Activated T-cell treated with anti-CD3 and anti-CD28 coated beads, Interleukin-2, amount 50 U/mL, for 4 hours (primary cell): ENCODE data around the gene KCNN4. TPM values are rescaled to one million over a fixed set of nuclear protein-coding genes. Genes with fewer than 3 reads are reported as not detected.
A peak's percentile ranks its signal among the peaks of the same experiment; 100 is the strongest.
"Not testable (repeated sequence)": the region's sequence is repeated elsewhere in the genome, so short reads cannot be mapped to it uniquely, and the experiment has no call there.

Experiments
- ATAC-seq, 2 donors: fragments of 200-7000 bp; cut with Tn5 transposase; one replicate each; pipeline ENCODE4 v1.10.0; 2021
- DNase-seq: peaks from one replicate; pipeline ENCODE4 v3.0.0-alpha.2; 2020
- H3K27me3 Mint-ChIP-seq: one replicate; pipeline ENCODE4 v1.8.0; 2021; ENCODE audit warnings: low read depth, mixed read lengths
- H3K36me3 Mint-ChIP-seq: one replicate; pipeline ENCODE4 v1.8.0; 2022; ENCODE audit warnings: mixed read lengths; ENCODE audit not compliant: insufficient read depth
- H3K4me1 Mint-ChIP-seq: one replicate; pipeline ENCODE4 v1.8.0; 2021; ENCODE audit warnings: low read depth, mixed read lengths
- H3K4me3 Mint-ChIP-seq: one replicate; pipeline ENCODE4 v1.8.0; 2021; ENCODE audit warnings: mild to moderate bottlenecking, moderate library complexity, mixed read lengths
- H3K9me3 Mint-ChIP-seq: one replicate; pipeline ENCODE4 v1.8.0; 2021; ENCODE audit warnings: mixed read lengths
- total RNA-seq, 3 donors: library from RNA; stranded (reverse); gene quantifications; one replicate each; pipeline ENCODE4 v1.2.1, GENCODE V29; 2021

KCNN4 gene
- total RNA-seq, 3 donors from 2014 or later = 90.6 to 123 (median 94.7) TPM

- H3K27me3 Mint-ChIP-seq = peaks cover 3% of the 10 kb centered on the region
Observed at GRCh38 chr19:43809762-43810696, 29.3 kb upstream of the KCNN4 start.

DNA sequence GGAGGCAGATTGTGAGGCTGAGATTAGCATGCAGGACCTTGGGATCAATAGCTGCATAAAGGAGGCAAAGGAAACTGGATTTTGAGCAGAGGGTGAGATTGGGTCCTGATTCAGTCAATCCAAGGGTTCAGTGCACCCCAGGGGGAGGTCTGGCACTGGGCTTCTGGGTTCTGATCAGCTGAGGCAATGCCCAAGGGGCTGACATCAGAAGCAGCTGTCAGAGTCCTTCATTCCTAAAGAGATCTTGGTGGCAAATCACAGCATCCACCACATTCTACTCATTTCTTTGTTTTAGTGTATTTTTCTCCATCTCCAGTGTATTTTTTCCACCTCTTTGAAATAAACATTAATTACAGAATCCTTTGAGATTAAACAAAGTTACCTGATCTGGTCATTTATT is 26.9 kb upstream of the KCNN4 start:
- no peaks in the 10 kb centered on the region for H3K27me3 Mint-ChIP-seq
- no peak for DNase-seq
- ATAC-seq = no peak
- no peaks in the 10 kb centered on the region for H3K9me3 Mint-ChIP-seq
- H3K4me1 Mint-ChIP-seq = no peaks in the 10 kb centered on the region
- H3K36me3 Mint-ChIP-seq = no peaks in the 10 kb centered on the region
- H3K4me3 Mint-ChIP-seq = no peak overlapping the region

More at GRCh38 chr19:43809762-43810696, 29.3 kb upstream of the KCNN4 start:
- no peaks in the 10 kb centered on the region for H3K4me1 Mint-ChIP-seq
- ATAC-seq (peak; percentile 65 to 74), DNase-seq (no peak)
- H3K9me3 Mint-ChIP-seq = no peaks in the 10 kb centered on the region
- H3K36me3 Mint-ChIP-seq = no peaks in the 10 kb centered on the region
- no peak overlapping the region for H3K4me3 Mint-ChIP-seq

GRCh38 chr19:43806848-43807247 is 26.1 kb upstream of the KCNN4 start:
- Mint-ChIP-seq H3K27me3 (no peaks in the 10 kb centered on the region), H3K9me3 (no peaks in the 10 kb centered on the region), H3K4me1 (no peaks in the 10 kb centered on the region), H3K4me3 (no peak overlapping the region), H3K36me3 (no peaks in the 10 kb centered on the region)
- ATAC-seq (no peak), DNase-seq (no peak)

- not testable (repeated sequence) for H3K27me3 Mint-ChIP-seq, ATAC-seq, H3K4me1 Mint-ChIP-seq, DNase-seq, H3K4me3 Mint-ChIP-seq, H3K36me3 Mint-ChIP-seq, H3K9me3 Mint-ChIP-seq
Observed at GRCh38 chr19:43806401-43806800, 25.6 kb upstream of the KCNN4 start.

DNA sequence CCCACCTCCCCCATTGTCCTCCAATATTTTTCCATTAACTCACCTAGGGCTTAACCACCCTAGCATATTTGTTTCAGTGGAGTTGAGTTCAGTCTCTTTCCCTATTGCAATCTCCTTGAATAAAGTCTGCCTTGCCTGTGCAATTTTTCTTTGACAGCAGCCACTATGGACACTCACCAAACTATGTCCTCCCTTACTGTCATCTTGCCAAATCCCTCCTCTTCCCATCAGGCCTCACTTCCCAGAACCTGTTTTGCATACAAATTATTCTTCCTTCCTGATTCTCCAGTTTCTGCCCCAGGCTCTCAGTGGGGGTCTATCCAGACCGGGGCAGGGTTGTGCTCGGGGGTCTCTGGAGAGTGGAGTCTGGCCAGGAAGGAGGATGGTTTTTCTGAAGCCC is 23.7 kb upstream of the KCNN4 start:
- DNase-seq = no peak
- Mint-ChIP-seq H3K27me3 (no peaks in the 10 kb centered on the region), H3K36me3 (no peaks in the 10 kb centered on the region), H3K9me3 (no peaks in the 10 kb centered on the region), H3K4me1 (no peaks in the 10 kb centered on the region), H3K4me3 (no peak overlapping the region)
- no peak for ATAC-seq

GRCh38 chr19:43802216-43802951 is 21.6 kb upstream of the KCNN4 start, which contains the start of gene LYPD5:
Gene LYPD5, minus strand, starts transcription at chr19:43802447. Its CDS starts 67 bp downstream, at chr19:43802380.
- peaks cover 8% of the 10 kb centered on the region for H3K4me1 Mint-ChIP-seq
- H3K27me3 Mint-ChIP-seq = peaks cover under 1% of the 10 kb centered on the region
- H3K9me3 Mint-ChIP-seq = no peaks in the 10 kb centered on the region
- no peak within 1 kb of the TSS for H3K4me3 Mint-ChIP-seq
- no peaks in the 10 kb centered on the region for H3K36me3 Mint-ChIP-seq
- ATAC-seq (no peak), DNase-seq (no peak)

DNA sequence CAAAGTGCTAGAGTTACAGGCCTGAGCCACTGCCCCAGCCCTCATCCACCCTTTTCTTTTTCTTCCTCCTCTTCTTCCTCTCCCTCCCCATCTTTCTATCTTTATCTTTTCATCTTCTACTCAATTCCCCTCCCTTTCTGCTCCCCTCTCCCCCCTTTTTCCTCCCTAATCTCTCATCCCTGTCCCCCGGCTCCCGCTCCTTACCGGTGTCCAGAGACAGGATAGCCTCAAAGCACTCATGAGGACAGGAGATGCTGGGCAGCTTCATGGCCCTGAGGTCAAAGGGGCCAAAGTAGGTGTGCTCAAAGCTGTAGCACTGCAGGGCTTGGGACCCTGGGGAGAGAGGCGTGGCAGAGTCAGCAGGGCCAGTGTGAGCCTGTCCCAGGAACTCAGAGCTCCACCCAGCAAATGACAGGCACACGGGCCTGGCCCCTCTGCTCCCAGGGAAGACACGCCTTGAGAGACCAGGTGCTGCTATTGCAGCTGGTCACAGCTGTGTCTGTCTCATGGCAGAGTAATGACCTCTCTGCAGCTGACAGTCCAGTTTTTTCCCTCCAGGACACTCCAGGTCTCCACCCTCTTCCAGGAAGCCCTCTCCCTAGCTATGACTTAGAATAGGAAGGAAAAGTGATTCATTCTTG is 18.8 kb upstream of the KCNN4 start:
- no peak for ATAC-seq
- H3K9me3 Mint-ChIP-seq = no peaks in the 10 kb centered on the region
- no peaks in the 10 kb centered on the region for H3K36me3 Mint-ChIP-seq
- no peak for DNase-seq
- H3K27me3 Mint-ChIP-seq = peaks cover 5% of the 10 kb centered on the region
- peak overlapping the region; percentile 43 for H3K4me3 Mint-ChIP-seq
- H3K4me1 Mint-ChIP-seq = peaks cover 10% of the 10 kb centered on the region

GRCh38 chr19:43798546-43799409 is 18.0 kb upstream of the KCNN4 start:
- H3K36me3 Mint-ChIP-seq = no peaks in the 10 kb centered on the region
- peaks cover 10% of the 10 kb centered on the region for H3K4me1 Mint-ChIP-seq
- peak overlapping the region; percentile 74 for H3K4me3 Mint-ChIP-seq
- H3K27me3 Mint-ChIP-seq = peaks cover 5% of the 10 kb centered on the region
- no peaks in the 10 kb centered on the region for H3K9me3 Mint-ChIP-seq
- ATAC-seq = peak; percentile 90 to 92
- DNase-seq = peak; percentile 77

GRCh38 chr19:43798026-43798545 is 17.3 kb upstream of the KCNN4 start:
- ATAC-seq = no peak
- H3K4me1 Mint-ChIP-seq = peaks cover 10% of the 10 kb centered on the region
- H3K27me3 Mint-ChIP-seq = peaks cover 5% of the 10 kb centered on the region
- no peaks in the 10 kb centered on the region for H3K36me3 Mint-ChIP-seq
- no peaks in the 10 kb centered on the region for H3K9me3 Mint-ChIP-seq
- peak overlapping the region; percentile 74 for H3K4me3 Mint-ChIP-seq
- no peak for DNase-seq

DNA sequence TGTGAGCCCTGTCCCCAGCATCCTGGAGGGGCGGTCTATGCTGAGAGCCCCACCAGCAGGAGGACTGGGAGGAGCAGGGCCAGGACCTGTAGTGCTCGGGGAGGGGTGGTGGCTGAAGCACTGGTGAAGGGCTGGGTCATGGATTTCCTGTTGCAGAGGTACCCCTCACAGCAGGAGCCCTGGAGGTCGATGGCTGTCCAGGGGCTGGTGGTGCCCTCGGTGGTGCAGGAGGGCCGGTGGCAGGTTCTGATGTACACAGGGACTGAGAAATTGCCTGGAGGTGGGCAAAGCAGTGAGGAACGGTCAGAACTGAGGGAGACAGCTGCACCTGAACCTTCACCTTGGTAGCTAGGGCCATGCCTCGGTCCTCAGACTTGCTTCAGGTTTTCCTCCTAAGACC is 16.8 kb upstream of the KCNN4 start:
- no peaks in the 10 kb centered on the region for H3K36me3 Mint-ChIP-seq
- H3K9me3 Mint-ChIP-seq = no peaks in the 10 kb centered on the region
- ATAC-seq (no peak), DNase-seq (no peak)
- H3K4me3 Mint-ChIP-seq = no peak overlapping the region
- peaks cover 10% of the 10 kb centered on the region for H3K4me1 Mint-ChIP-seq
- H3K27me3 Mint-ChIP-seq = peaks cover 5% of the 10 kb centered on the region

DNA sequence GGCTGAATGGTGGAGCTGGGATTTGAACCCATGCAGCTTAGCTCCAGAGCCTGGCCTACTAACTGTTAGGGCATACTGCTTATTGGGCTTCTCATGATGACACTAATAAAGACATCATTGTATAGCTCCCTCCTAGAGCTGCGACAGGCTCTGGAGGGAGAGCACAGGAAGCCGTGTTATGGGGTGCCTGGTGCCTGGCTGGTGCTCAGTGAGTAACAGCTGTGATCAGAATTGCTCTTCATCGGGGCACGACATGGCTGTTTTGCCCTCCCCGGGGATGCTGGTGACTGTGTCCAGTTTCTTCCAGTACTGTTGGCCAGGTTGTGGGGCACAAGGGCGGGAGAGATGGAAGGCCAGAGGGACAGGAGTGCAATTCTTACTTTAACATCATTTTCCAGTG is 16.3 kb upstream of the KCNN4 start:
- H3K36me3 Mint-ChIP-seq = no peaks in the 10 kb centered on the region
- no peak for ATAC-seq
- peak overlapping the region; percentile 42 for H3K4me3 Mint-ChIP-seq
- H3K4me1 Mint-ChIP-seq = peaks cover 10% of the 10 kb centered on the region
- H3K9me3 Mint-ChIP-seq = no peaks in the 10 kb centered on the region
- H3K27me3 Mint-ChIP-seq = peaks cover 5% of the 10 kb centered on the region
- no peak for DNase-seq

- ATAC-seq (no peak), DNase-seq (no peak)
- Mint-ChIP-seq H3K4me1 (no peaks in the 10 kb centered on the region), H3K27me3 (peaks cover 3% of the 10 kb centered on the region), H3K4me3 (no peak overlapping the region), H3K9me3 (no peaks in the 10 kb centered on the region), H3K36me3 (no peaks in the 10 kb centered on the region)
Observed at GRCh38 chr19:43790587-43790986, 9.8 kb upstream of the KCNN4 start.

GRCh38 chr19:43789029-43789428 is 8.3 kb upstream of the KCNN4 start:
- Mint-ChIP-seq H3K27me3 (peaks cover 3% of the 10 kb centered on the region), H3K4me3 (no peak overlapping the region), H3K9me3 (no peaks in the 10 kb centered on the region), H3K4me1 (peaks cover 13% of the 10 kb centered on the region), H3K36me3 (no peaks in the 10 kb centered on the region)
- ATAC-seq (no peak), DNase-seq (no peak)
